IgD-negative memory B cell (primary cell): Measurements from ENCODE around the gene TRMT6. TPM values are rescaled to one million over a fixed set of nuclear protein-coding genes. Genes with fewer than 3 reads are reported as not detected.

Source experiments
- H3K27ac Mint-ChIP-seq, 3 donors: one replicate each; pipeline ENCODE4 v1.8.0; 2020 to 2022; ENCODE audit warnings: mild to moderate bottlenecking in 3 of 3, mixed read lengths in 3 of 3, moderate library complexity in 1 of 3
- H3K27me3 Mint-ChIP-seq: one replicate; pipeline ENCODE4 v1.8.0; 2021; ENCODE audit warnings: mixed read lengths
- H3K36me3 Mint-ChIP-seq: one replicate; pipeline ENCODE4 v1.8.0; 2020; ENCODE audit warnings: mild to moderate bottlenecking, mixed read lengths
- H3K4me1 Mint-ChIP-seq, 3 donors: one replicate each; pipeline ENCODE4 v1.8.0; 2020 to 2022; ENCODE audit warnings: mixed read lengths in 3 of 3, mild to moderate bottlenecking in 1 of 3
- H3K4me3 Mint-ChIP-seq, 4 donors: one replicate each; pipeline ENCODE4 v1.8.0; 2020 to 2022; ENCODE audit warnings: mild to moderate bottlenecking in 4 of 4, mixed read lengths in 4 of 4, moderate library complexity in 3 of 4
- H3K9me3 Mint-ChIP-seq, 3 donors: one replicate each; pipeline ENCODE4 v1.8.0; 2020 to 2021; ENCODE audit warnings: mixed read lengths in 3 of 3, mild to moderate bottlenecking in 1 of 3
- polyA plus RNA-seq: library from polyadenylated mRNA; unstranded; fragments of 300-500 nt; fragmentation: Illumina TruSeq; gene quantifications from one replicate; pipeline ENCODE4 v1.2.3, GENCODE V29; 2021

The TRMT6 gene
- polyA plus RNA-seq, 1 donor from 2014 or later, result 13.3 TPM

- H3K36me3 Mint-ChIP-seq, result no peaks in the 10 kb centered on the region
- no peaks in the 10 kb centered on the region for H3K9me3 Mint-ChIP-seq
- H3K27me3 Mint-ChIP-seq, result no peaks in the 10 kb centered on the region
- H3K4me3 Mint-ChIP-seq, result no peak overlapping the region
- H3K27ac Mint-ChIP-seq, result no peak overlapping the region
- peaks cover 4 to 5% (median 5%) of the 10 kb centered on the region in 3 donors for H3K4me1 Mint-ChIP-seq
These were observed 21.3 kb downstream of the TRMT6 start for GRCh38 chr20:5928836-5929715.

- no peaks in the 10 kb centered on the region for H3K27me3 Mint-ChIP-seq
- no peak overlapping the region for H3K27ac Mint-ChIP-seq
- H3K9me3 Mint-ChIP-seq, result no peaks in the 10 kb centered on the region
- no peaks in the 10 kb centered on the region for H3K4me1 Mint-ChIP-seq
- H3K36me3 Mint-ChIP-seq, result no peaks in the 10 kb centered on the region
- no peak overlapping the region for H3K4me3 Mint-ChIP-seq
These were observed 22.4 kb downstream of the TRMT6 start for GRCh38 chr20:5927749-5928462.

- no peaks in the 10 kb centered on the region for H3K36me3 Mint-ChIP-seq
- no peaks in the 10 kb centered on the region for H3K4me1 Mint-ChIP-seq
- H3K9me3 Mint-ChIP-seq, result no peaks in the 10 kb centered on the region
- no peak overlapping the region for H3K27ac Mint-ChIP-seq
- H3K27me3 Mint-ChIP-seq, result no peaks in the 10 kb centered on the region
- H3K4me3 Mint-ChIP-seq, result no peak overlapping the region
These were observed 24.8 kb downstream of the TRMT6 start for GRCh38 chr20:5925551-5925950.

GRCh38 chr20:5923493-5923892 is 26.8 kb downstream of the TRMT6 start:
- no peaks in the 10 kb centered on the region for H3K9me3 Mint-ChIP-seq
- H3K27ac Mint-ChIP-seq, result no peak overlapping the region
- H3K4me1 Mint-ChIP-seq, result no peaks in the 10 kb centered on the region
- no peaks in the 10 kb centered on the region for H3K36me3 Mint-ChIP-seq
- H3K27me3 Mint-ChIP-seq, result peaks cover 1% of the 10 kb centered on the region
- no peak overlapping the region for H3K4me3 Mint-ChIP-seq

GRCh38 chr20:5920581-5920980 is 29.8 kb downstream of the TRMT6 start:
- H3K4me3 Mint-ChIP-seq, result no peak overlapping the region
- no peaks in the 10 kb centered on the region for H3K9me3 Mint-ChIP-seq
- no peaks in the 10 kb centered on the region for H3K36me3 Mint-ChIP-seq
- no peak overlapping the region for H3K27ac Mint-ChIP-seq
- no peaks in the 10 kb centered on the region for H3K4me1 Mint-ChIP-seq
- H3K27me3 Mint-ChIP-seq, result peaks cover 4% of the 10 kb centered on the region

- Mint-ChIP-seq H3K27ac (no peak overlapping the region), H3K4me3 (no peak overlapping the region), H3K36me3 (no peaks in the 10 kb centered on the region), H3K27me3 (peaks cover 4% of the 10 kb centered on the region), H3K9me3 (no peaks in the 10 kb centered on the region), H3K4me1 (no peaks in the 10 kb centered on the region)
These were observed 30.4 kb downstream of the TRMT6 start for GRCh38 chr20:5919626-5920544.

GRCh38 chr20:5918856-5919625 is 31.3 kb downstream of the TRMT6 start:
- no peaks in the 10 kb centered on the region for H3K4me1 Mint-ChIP-seq
- H3K9me3 Mint-ChIP-seq, result no peaks in the 10 kb centered on the region
- H3K36me3 Mint-ChIP-seq, result no peaks in the 10 kb centered on the region
- peaks cover 4% of the 10 kb centered on the region for H3K27me3 Mint-ChIP-seq
- no peak overlapping the region for H3K27ac Mint-ChIP-seq
- H3K4me3 Mint-ChIP-seq, result no peak overlapping the region

- H3K4me1 Mint-ChIP-seq, result peaks cover 0 to 10% (median 6%) of the 10 kb centered on the region in 3 donors
- H3K9me3 Mint-ChIP-seq, result no peaks in the 10 kb centered on the region
- H3K27me3 Mint-ChIP-seq, result peaks cover 26% of the 10 kb centered on the region
- H3K36me3 Mint-ChIP-seq, result no peaks in the 10 kb centered on the region
- H3K4me3 Mint-ChIP-seq, result no peak overlapping the region
- H3K27ac Mint-ChIP-seq, result no peak overlapping the region
These were observed 35.5 kb downstream of the TRMT6 start for GRCh38 chr20:5914859-5915258.

- Mint-ChIP-seq H3K4me1 (peaks cover 0 to 10% (median 6%) of the 10 kb centered on the region in 3 donors), H3K27me3 (peaks cover 27% of the 10 kb centered on the region), H3K27ac (no peak overlapping the region), H3K36me3 (no peaks in the 10 kb centered on the region), H3K4me3 (no peak overlapping the region), H3K9me3 (no peaks in the 10 kb centered on the region)
These were observed 37.2 kb downstream of the TRMT6 start for GRCh38 chr20:5913166-5913565.

GRCh38 chr20:5910186-5910585 is 40.1 kb downstream of the TRMT6 start:
- H3K4me3 Mint-ChIP-seq, result peak overlapping the region in 1 of 4 donors; percentile 86
- peaks cover 0 to 10% (median 6%) of the 10 kb centered on the region in 3 donors for H3K4me1 Mint-ChIP-seq
- H3K9me3 Mint-ChIP-seq, result peaks cover 0 to 2% (median 2%) of the 10 kb centered on the region in 3 donors
- no peaks in the 10 kb centered on the region for H3K36me3 Mint-ChIP-seq
- no peak overlapping the region for H3K27ac Mint-ChIP-seq
- H3K27me3 Mint-ChIP-seq, result peaks cover 33% of the 10 kb centered on the region

GRCh38 chr20:5908981-5909380 is 41.4 kb downstream of the TRMT6 start:
- Mint-ChIP-seq H3K27me3 (peaks cover 37% of the 10 kb centered on the region), H3K4me1 (peaks cover 0 to 10% (median 6%) of the 10 kb centered on the region in 3 donors), H3K27ac (no peak overlapping the region), H3K4me3 (no peak overlapping the region), H3K9me3 (peaks cover 0 to 2% (median 2%) of the 10 kb centered on the region in 3 donors), H3K36me3 (no peaks in the 10 kb centered on the region)

- Mint-ChIP-seq H3K4me3 (no peak overlapping the region), H3K27me3 (peaks cover 19% of the 10 kb centered on the region), H3K36me3 (no peaks in the 10 kb centered on the region), H3K9me3 (peaks cover 0 to 4% (median 2%) of the 10 kb centered on the region in 3 donors), H3K27ac (no peak overlapping the region), H3K4me1 (no peaks in the 10 kb centered on the region)
These were observed 49.4 kb downstream of the TRMT6 start for GRCh38 chr20:5900908-5901307.

- Mint-ChIP-seq H3K4me3 (no peak overlapping the region), H3K4me1 (no peaks in the 10 kb centered on the region), H3K36me3 (no peaks in the 10 kb centered on the region), H3K27ac (no peak overlapping the region), H3K27me3 (peaks cover 16% of the 10 kb centered on the region), H3K9me3 (peaks cover 0 to 2% (median 0%) of the 10 kb centered on the region in 3 donors)
These were observed 50.9 kb downstream of the TRMT6 start for GRCh38 chr20:5899444-5899843.

GRCh38 chr20:5895626-5896025 is 54.7 kb downstream of the TRMT6 start:
- Mint-ChIP-seq H3K9me3 (peaks cover 0 to 2% (median 0%) of the 10 kb centered on the region in 3 donors), H3K36me3 (no peaks in the 10 kb centered on the region), H3K4me1 (no peaks in the 10 kb centered on the region), H3K27ac (no peak overlapping the region), H3K4me3 (no peak overlapping the region), H3K27me3 (peaks cover 24% of the 10 kb centered on the region)
